HPDE6-E6E7 (cell line): ENCODE results near the gene WNT4.

ENCODE experiments used
- DNase-seq: peaks from one replicate; pipeline ENCODE4 v3.0.0; 2011; ENCODE audit warnings: missing footprints; ENCODE audit errors: extremely low spot score

Gene WNT4

GRCh38 chr1:22143065-22144033 lies at the start of gene WNT4:
TSS of gene WNT4 (minus strand) at chr1:22143097. CDS start at chr1:22142922, 175 bp downstream.
- DNase-seq = peak; percentile 63

DNA sequence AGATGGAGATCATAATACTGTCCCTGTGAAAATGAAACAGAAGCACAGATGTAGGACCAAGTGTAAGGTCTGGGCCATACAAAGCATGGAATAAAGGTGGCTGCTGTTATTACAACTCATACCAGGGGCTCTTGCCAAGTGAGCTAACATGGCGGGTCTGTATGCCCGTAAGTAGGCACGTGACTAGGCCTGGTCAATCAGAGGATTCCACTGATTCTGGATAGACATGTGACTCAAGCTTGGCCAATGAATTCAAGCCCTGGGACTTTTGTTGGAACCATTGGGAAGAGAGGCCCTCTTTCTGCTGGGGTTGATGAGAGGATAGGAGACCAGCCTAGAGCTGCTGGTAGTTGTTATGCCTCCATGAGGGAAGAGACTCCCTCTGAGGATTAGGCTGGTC lies 47.8 kb upstream of the WNT4 start:
- no peak for DNase-seq

GRCh38 chr1:22190251-22190650 lies 47.4 kb upstream of the WNT4 start:
- DNase-seq = no peak

GRCh38 chr1:22189619-22190018 lies 46.7 kb upstream of the WNT4 start:
- no peak for DNase-seq

DNA sequence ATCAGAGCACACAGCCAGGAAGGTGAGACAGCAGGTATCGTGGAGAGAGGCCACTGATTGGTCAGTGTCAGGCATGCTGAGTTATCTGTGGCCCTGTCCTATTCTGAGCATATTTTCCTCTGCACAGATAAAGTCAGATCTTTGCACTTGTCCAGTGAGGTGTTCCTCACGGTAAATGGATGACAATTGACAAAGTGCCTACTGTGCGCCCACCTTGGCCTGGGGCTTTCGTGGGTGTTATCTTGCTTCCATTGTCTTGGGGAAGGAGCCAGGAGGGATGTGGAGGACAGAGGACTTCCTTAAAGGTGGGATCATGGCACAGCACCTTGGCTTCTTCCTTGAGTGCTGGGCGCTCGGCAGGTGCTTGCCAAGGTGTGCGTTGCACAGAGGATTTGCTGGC lies 46.0 kb upstream of the WNT4 start:
- DNase-seq = no peak

DNA sequence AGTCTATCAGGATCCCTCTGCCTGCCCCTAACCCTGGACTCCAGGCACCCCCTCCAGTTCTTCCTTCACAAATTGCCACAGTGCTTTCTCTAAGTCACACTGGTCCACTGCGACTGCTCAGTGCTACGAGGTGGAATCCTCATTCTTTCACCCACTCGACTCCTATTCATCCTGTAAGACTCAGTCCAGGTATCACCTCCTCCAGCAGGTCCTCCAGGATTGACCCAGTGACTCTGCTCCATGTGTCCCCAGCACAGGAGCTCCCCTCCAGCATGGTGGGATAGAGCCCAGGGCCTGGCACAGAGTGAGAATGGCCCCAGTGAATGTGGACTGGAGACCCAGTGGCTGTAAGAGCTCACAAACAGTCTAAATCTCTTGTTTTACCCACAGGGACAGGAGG lies 45.5 kb upstream of the WNT4 start:
- no peak for DNase-seq

- no peak for DNase-seq
Measured at GRCh38 chr1:22186311-22186710, 43.4 kb upstream of the WNT4 start.

DNA sequence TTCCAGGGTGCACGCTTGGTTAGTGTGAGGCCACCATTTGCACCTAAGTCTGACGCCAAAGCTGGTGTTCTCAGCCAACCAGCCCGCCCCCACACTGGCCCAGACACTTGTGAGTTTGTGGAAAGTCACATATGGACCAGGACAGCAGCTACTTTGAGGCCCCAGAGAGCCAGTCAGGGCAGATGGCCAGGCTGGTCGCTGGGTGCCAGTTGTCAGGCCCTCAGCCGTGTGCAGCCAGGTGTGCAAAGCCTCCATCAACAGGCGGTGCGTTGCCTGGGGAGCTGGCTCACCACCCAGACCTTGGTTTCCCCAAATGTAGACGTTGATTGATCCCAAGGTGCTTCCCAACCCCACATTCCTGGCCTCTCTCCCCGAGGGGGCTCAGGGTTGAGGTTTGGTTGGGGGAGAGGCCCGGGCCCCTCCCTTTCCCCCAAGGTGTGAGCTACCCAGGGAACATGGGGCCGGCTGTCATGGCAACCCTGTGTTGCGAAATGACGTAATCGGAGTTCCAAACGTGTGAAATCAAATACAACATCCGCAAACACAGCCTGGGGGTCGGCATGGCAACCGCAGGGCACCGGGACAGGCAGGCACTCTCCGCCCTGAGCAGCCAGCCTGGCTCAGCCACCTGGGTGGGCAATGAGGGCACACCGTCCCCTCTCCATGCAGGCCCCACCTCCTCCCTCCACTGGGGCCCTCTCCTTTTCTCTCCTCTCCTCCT lies 42.2 kb upstream of the WNT4 start:
- no peak for DNase-seq

GRCh38 chr1:22184454-22184853 lies 41.6 kb upstream of the WNT4 start:
- DNase-seq = no peak

GRCh38 chr1:22182715-22183114 lies 39.8 kb upstream of the WNT4 start:
- no peak for DNase-seq

- no peak for DNase-seq
Measured at GRCh38 chr1:22179197-22179803, 36.4 kb upstream of the WNT4 start.

DNA sequence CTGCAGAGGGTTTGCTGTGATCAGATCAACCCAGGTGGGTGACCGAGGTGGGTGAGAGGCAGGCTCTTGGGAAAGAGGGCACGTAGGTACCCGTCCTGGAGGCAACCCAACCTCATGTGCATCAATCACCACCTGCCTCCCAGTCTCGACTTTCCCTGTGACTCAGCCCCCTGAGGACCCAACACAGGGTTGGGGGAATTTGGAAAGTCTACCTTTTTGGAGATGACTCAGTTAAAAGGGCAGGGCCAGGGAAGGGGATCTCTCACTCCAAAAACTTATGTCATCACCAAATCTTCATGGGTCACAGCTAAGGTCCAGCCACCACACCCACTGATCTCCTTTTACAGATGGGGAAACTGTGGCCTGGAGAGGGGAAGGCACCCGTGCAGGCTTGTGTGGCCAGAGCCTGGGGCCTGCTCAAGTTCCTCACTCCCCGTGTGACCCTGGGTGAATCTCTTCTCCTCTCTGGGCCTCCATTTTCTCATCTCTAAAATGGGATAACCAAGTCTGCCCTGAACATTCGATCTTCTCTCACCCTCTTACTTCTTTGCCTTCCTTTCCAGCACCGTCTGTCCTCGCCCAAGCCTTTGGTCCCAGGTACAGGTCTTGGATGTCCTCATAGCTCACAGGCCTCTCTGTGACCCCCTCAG lies 34.6 kb upstream of the WNT4 start:
- DNase-seq = no peak

- no peak for DNase-seq
Measured at GRCh38 chr1:22176258-22176657, 33.4 kb upstream of the WNT4 start.

GRCh38 chr1:22174446-22175220 lies 31.7 kb upstream of the WNT4 start:
- no peak for DNase-seq

GRCh38 chr1:22171951-22172715 lies 29.2 kb upstream of the WNT4 start:
- DNase-seq = peak; percentile 74

DNA sequence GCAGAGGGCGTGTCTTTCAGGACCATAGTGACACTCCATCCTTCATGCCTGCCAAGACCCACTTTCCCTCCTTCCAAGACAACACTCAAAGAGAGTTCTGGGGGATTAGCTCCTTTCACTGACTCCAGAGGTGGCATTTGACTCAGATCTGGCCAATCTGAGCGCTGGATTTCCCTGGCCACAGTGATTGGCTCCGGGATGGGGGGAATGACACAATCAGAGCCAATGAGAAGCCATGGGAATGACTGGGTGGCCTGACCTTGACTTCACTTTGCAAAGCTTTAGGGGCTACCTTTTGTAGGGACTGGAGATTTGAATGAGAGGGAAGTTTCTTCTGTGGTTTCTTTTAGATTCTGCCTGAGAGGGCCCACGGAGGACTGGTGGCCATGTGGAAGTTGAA lies 26.9 kb upstream of the WNT4 start:
- DNase-seq = no peak

- DNase-seq = no peak
Measured at GRCh38 chr1:22168412-22168973, 25.6 kb upstream of the WNT4 start.

DNA sequence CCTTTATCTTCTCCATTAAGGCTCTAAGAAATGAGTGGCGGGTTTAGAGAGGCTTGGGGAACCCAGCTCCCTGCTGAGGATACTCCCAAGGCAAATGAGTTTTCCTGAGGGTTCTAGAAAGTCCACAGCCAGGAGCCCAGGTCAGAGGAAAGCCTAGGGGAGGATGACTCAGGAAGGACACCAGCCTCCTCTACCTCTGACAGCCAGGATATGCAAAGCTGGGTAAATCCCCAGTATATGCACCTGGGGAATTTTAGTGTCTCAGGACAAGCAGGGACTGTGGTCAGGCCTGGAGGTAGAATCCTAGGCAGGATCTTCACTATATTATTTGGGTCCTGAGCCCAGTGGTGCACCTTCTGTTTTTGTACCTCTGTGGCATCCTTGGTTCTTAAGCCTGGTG lies 23.5 kb upstream of the WNT4 start:
- DNase-seq = no peak

GRCh38 chr1:22164841-22165808 lies 22.2 kb upstream of the WNT4 start:
- no peak for DNase-seq
